K562 (cell line): ENCODE measurements around the gene CDKN2C. TPM values are rescaled to one million over a fixed set of nuclear protein-coding genes. Genes with fewer than 3 reads are reported as not detected.
A peak's percentile ranks its signal among the peaks of the same experiment; 100 is the strongest.

ENCODE experiments used
- BDP1 ChIP-seq: IDR thresholded peaks from 3 replicates; pipeline ENCODE4 v1.6.1; 2011; ENCODE audit not compliant: insufficient read length, insufficient read depth
- COPS2 ChIP-seq: fragments of 450-650 bp; conservative IDR thresholded peaks from 2 replicates; pipeline ENCODE4 v1.6.1; 2016; ENCODE audit warnings: mild to moderate bottlenecking, moderate library complexity
- E2F4 ChIP-seq: sonication (generic); formaldehyde crosslinking; IDR thresholded peaks from 2 replicates; pipeline ENCODE4 v1.8.0; 2022; ENCODE audit warnings: mild to moderate bottlenecking, low read depth, missing genetic modification reagents
- EHMT2 ChIP-seq: fragments of 450-650 bp; IDR thresholded peaks from 2 replicates; pipeline ENCODE4 v1.6.1; 2018; ENCODE audit warnings: antibody characterized with exemption
- ERF ChIP-seq: fragments of 450-650 bp; formaldehyde crosslinking; IDR thresholded peaks from 2 replicates; pipeline ENCODE4 v1.4.0; 2020; ENCODE audit warnings: mild to moderate bottlenecking, mixed read lengths
- FOXA1 ChIP-seq: fragments of 450-650 bp; IDR thresholded peaks from 2 replicates; pipeline ENCODE4 v1.6.1; 2016; ENCODE audit warnings: mild to moderate bottlenecking, borderline replicate concordance
- FOXK2 ChIP-seq, 2 experiments: fragments of 450-650 bp; IDR thresholded peaks in 1 of 2; conservative IDR thresholded peaks in 1 of 2; 2 replicates each; pipeline ENCODE4 v1.6.1; 2016; ENCODE audit warnings: low read depth in 2 of 2, mild to moderate bottlenecking in 1 of 2
- GABPA ChIP-seq: fragments of 200-800 bp; sonication (Bioruptor generic); conservative IDR thresholded peaks from 2 replicates; pipeline ENCODE4 v1.6.1; 2016; ENCODE audit warnings: low read depth, missing genetic modification characterization, missing compliant biosample characterization
- HNRNPL ChIP-seq: fragments of 200-400 bp; formaldehyde crosslinking; IDR thresholded peaks from 2 replicates; pipeline ENCODE4 v1.6.1; 2017; ENCODE audit warnings: low read depth, mild to moderate bottlenecking, low read length
- KDM1A ChIP-seq, 2 experiments: fragments of 450-650 bp; IDR thresholded peaks; 2 replicates each; pipeline ENCODE4 v1.6.1; 2016; ENCODE audit warnings: mild to moderate bottlenecking in 2 of 2
- NR1H2 ChIP-seq: sonication (generic); formaldehyde crosslinking; IDR thresholded peaks from 2 replicates; pipeline ENCODE4 v1.4.0; 2020; ENCODE audit warnings: mild to moderate bottlenecking, missing genetic modification reagents
- PURB ChIP-seq: sonication (generic); formaldehyde crosslinking; IDR thresholded peaks from 2 replicates; pipeline ENCODE4 v1.9.0; 2021; ENCODE audit warnings: low read depth, mild to moderate bottlenecking, missing genetic modification reagents
- RBBP5 ChIP-seq: fragments of 200-600 bp; sonication (generic); IDR thresholded peaks from 2 replicates; pipeline ENCODE4 v1.6.1; 2012; ENCODE audit warnings: borderline replicate concordance, mild to moderate bottlenecking, low read length, control low read depth, inconsistent platforms; ENCODE audit not compliant: insufficient read depth, poor library complexity, severe bottlenecking
- ZBTB2 ChIP-seq: fragments of 450-650 bp; IDR thresholded peaks from 2 replicates; pipeline ENCODE4 v1.6.1; 2016; ENCODE audit warnings: antibody characterized with exemption
- ZNF239 ChIP-seq: fragments of 250-450 bp; sonication (Bioruptor Pico); IDR thresholded peaks from 2 replicates; pipeline ENCODE4 v1.4.0; 2020; ENCODE audit warnings: mild to moderate bottlenecking
- ZNF274 ChIP-seq: IDR thresholded peaks from 2 replicates; pipeline ENCODE4 v1.6.1; 2011; ENCODE audit warnings: low read depth, mild to moderate bottlenecking, low read length, moderate library complexity, borderline replicate concordance
- ZNF282 ChIP-seq: sonication (generic); formaldehyde crosslinking; IDR thresholded peaks from 2 replicates; pipeline ENCODE4 v1.8.1; 2023; ENCODE audit warnings: missing genetic modification reagents
- ZNF561 ChIP-seq: fragments of 450-650 bp; formaldehyde crosslinking; conservative IDR thresholded peaks from 2 replicates; pipeline ENCODE4 v1.4.0; 2020; ENCODE audit warnings: mild to moderate bottlenecking, moderate library complexity
- ZNF584 ChIP-seq: fragments of 200-800 bp; sonication (Bioruptor generic); IDR thresholded peaks from 2 replicates; pipeline ENCODE4 v1.6.1; 2016; ENCODE audit warnings: low read depth, mild to moderate bottlenecking, missing genetic modification characterization, missing compliant biosample characterization
- ZNF589 ChIP-seq: fragments of 200-800 bp; sonication (Bioruptor generic); IDR thresholded peaks from 2 replicates; pipeline ENCODE4 v1.6.1; 2016; ENCODE audit warnings: low read depth, missing genetic modification characterization, missing compliant biosample characterization
- ZNF695 ChIP-seq: fragments of 450-650 bp; formaldehyde crosslinking; IDR thresholded peaks from 2 replicates; pipeline ENCODE4 v1.4.0; 2020; ENCODE audit warnings: mild to moderate bottlenecking, moderate library complexity
- ZNF785 ChIP-seq: fragments of 250-450 bp; sonication (Bioruptor Pico); IDR thresholded peaks from 2 replicates; pipeline ENCODE4 v1.4.0; 2020; ENCODE audit warnings: mild to moderate bottlenecking
- polyA plus RNA-seq, 8 experiments: library from polyadenylated mRNA; depleted of rRNA in 4 of 8; stranded (reverse) in 5 of 8; unstranded in 3 of 8; fragments of >200 nt; fragmentation: Nextera tagmentation in 2 of 8; fragmentation: Illumina TruSeq in 1 of 8; extraction: Ambion mirVana in 2 of 8; extraction: Trizol in 1 of 8; gene quantifications; 2 replicates each; pipeline versions ENCODE4 v1.2.1 to v1.2.3, GENCODE V29; 2011 to 2014; ENCODE audit warnings: inconsistent platforms in 1 of 8, missing spikeins in 1 of 8
- total RNA-seq, 7 experiments: library from RNA; depleted of rRNA in 6 of 7; stranded (reverse); fragments of >200 nt in 6 of 7; fragmentation: Illumina TruSeq in 2 of 7; extraction: Trizol in 2 of 7; gene quantifications; 2 replicates each; pipeline versions ENCODE4 v1.2.1 to v1.2.3, GENCODE V29; 2011 to 2021; ENCODE audit warnings: low replicate concordance in 1 of 7
- TF ChIP-seq, protein P1 (sequence below), 3 experiments: fragments of 200-800 bp in 1 of 3; fragments of 250-450 bp in 1 of 3; fragments of 450-650 bp in 1 of 3; sonication (Bioruptor Pico) in 1 of 3; sonication (Bioruptor generic) in 1 of 3; formaldehyde crosslinking in 1 of 3; IDR thresholded peaks; 2 replicates each; pipeline versions ENCODE4 v1.6.1 to v1.8.0; 2016 to 2022; ENCODE audit warnings: mild to moderate bottlenecking in 2 of 3, missing genetic modification characterization in 2 of 3, missing compliant biosample characterization in 1 of 3, moderate library complexity in 1 of 3

The CDKN2C gene
- total and polyA plus RNA-seq, 9 of the 15 experiments (the other 6 are each of a cell fraction or from before 2014, with no cell fraction given) = 11.9 to 74.3 (median 45.9) TPM

DNA sequence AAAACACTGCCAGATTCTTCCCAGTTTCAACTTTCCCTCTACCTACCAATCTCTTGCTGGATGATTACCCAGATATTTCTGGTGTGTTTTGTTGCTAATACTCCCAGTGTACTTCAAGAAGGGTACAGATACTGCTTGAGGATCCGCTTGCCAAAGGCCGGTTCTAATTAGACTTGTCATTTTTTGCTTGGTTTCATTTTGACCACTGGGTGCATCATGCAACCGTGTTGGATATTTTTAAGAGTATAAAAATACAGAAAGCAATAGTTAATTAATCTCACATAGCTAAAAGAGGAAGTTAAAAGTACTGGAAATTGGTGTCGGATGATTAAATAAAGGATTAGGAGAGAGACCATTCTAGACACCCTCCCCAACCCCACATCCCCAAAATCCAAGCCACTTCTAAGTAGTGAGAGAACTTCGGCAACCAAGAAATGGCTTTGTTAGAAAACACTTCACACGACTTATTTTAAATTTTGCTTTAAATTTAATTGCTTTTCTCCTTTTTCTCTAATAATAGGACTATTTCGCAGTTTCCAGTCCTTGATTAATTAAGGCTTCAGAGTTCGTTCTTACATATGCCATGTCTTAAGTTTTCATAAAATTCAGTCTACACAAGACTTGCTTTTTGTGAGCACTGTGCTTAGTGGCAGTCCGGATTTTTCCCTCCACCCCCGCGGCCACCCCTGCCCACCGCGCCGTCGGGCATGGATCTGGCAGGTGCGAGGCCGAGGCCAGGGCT lies 2.5 kb upstream of the CDKN2C start (continued):
- 0 out of 2 replicates have a peak, but pooled peaks have one; percentile 29 for TF ChIP-seq ZBTB2
- TF ChIP-seq GABPA (tag) = no peak
- peak; percentile 19; the same call in 1 of the 2 replicates for TF ChIP-seq ZNF584
- TF ChIP-seq ZNF589 (CRISPR knock-in tag) = peak; percentile 53; the same call in 1 of the 2 replicates
- TF ChIP-seq ZNF282 (CRISPR knock-in tag) = no peak
- 0 out of 4 replicates have a peak, but pooled peaks of 1 of the 2 experiments have one; percentile 17 for TF ChIP-seq KDM1A (IDR thresholded peaks at IDR 0.05)
- no peak for TF ChIP-seq PURB (CRISPR knock-in tag)
- no peak for TF ChIP-seq ZNF785 (CRISPR knock-in tag)
- no peak for TF ChIP-seq ZNF239 (CRISPR knock-in tag)
- TF ChIP-seq, protein P1, sequence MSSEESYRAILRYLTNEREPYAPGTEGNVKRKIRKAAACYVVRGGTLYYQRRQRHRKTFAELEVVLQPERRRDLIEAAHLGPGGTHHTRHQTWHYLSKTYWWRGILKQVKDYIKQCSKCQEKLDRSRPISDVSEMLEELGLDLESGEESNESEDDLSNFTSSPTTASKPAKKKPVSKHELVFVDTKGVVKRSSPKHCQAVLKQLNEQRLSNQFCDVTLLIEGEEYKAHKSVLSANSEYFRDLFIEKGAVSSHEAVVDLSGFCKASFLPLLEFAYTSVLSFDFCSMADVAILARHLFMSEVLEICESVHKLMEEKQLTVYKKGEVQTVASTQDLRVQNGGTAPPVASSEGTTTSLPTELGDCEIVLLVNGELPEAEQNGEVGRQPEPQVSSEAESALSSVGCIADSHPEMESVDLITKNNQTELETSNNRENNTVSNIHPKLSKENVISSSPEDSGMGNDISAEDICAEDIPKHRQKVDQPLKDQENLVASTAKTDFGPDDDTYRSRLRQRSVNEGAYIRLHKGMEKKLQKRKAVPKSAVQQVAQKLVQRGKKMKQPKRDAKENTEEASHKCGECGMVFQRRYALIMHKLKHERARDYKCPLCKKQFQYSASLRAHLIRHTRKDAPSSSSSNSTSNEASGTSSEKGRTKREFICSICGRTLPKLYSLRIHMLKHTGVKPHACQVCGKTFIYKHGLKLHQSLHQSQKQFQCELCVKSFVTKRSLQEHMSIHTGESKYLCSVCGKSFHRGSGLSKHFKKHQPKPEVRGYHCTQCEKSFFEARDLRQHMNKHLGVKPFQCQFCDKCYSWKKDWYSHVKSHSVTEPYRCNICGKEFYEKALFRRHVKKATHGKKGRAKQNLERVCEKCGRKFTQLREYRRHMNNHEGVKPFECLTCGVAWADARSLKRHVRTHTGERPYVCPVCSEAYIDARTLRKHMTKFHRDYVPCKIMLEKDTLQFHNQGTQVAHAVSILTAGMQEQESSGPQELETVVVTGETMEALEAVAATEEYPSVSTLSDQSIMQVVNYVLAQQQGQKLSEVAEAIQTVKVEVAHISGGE (CRISPR knock-in tag; IDR thresholded peaks at IDR 0.05) = peak in 1 of 3 experiments; percentile 60; a peak in 1 of 6 replicates
- TF ChIP-seq FOXK2 (conservative IDR thresholded peaks at IDR 0.05 in 1 of 2, IDR thresholded peaks at IDR 0.05 in 1 of 2; ENCODE audit: low read depth in 2 of 2) = no peak
- no peak for TF ChIP-seq ERF (CRISPR knock-in tag)
- no peak for TF ChIP-seq EHMT2
- TF ChIP-seq HNRNPL = no peak
- TF ChIP-seq ZNF274 = no peak
- TF ChIP-seq RBBP5 = peak; percentile 65
- no peak for TF ChIP-seq COPS2
- no peak for TF ChIP-seq ZNF695 (CRISPR knock-in tag)
- TF ChIP-seq E2F4 (CRISPR knock-in tag) = no peak
- no peak for TF ChIP-seq FOXA1
- TF ChIP-seq NR1H2 = no peak
- TF ChIP-seq ZNF561 (CRISPR knock-in tag) = 0 out of 2 replicates have a peak, but pooled peaks have one; percentile 1
- TF ChIP-seq BDP1 = no peak
